Measurements from ENCODE around the gene GNG13.

- TF ChIP-seq POLR2A (IDR thresholded peaks at IDR 0.05) (no peak), EP300 (IDR thresholded peaks at IDR 0.05) (no peak)
- TF ChIP-seq, protein P1, sequence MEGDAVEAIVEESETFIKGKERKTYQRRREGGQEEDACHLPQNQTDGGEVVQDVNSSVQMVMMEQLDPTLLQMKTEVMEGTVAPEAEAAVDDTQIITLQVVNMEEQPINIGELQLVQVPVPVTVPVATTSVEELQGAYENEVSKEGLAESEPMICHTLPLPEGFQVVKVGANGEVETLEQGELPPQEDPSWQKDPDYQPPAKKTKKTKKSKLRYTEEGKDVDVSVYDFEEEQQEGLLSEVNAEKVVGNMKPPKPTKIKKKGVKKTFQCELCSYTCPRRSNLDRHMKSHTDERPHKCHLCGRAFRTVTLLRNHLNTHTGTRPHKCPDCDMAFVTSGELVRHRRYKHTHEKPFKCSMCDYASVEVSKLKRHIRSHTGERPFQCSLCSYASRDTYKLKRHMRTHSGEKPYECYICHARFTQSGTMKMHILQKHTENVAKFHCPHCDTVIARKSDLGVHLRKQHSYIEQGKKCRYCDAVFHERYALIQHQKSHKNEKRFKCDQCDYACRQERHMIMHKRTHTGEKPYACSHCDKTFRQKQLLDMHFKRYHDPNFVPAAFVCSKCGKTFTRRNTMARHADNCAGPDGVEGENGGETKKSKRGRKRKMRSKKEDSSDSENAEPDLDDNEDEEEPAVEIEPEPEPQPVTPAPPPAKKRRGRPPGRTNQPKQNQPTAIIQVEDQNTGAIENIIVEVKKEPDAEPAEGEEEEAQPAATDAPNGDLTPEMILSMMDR (IDR thresholded peaks at IDR 0.05): no peak
Observed at GRCh38 chr16:774086-775001, 26.2 kb downstream of the GNG13 start.

Measured in ovary (tissue), 3 donors.